Left cardiac atrium (tissue), 4 donors: ENCODE data around the gene STPG2. TPM values are rescaled to one million over a fixed set of nuclear protein-coding genes. Genes with fewer than 3 reads are reported as not detected.

Experiments used
- ATAC-seq, 2 donors: fragments of 200-7000 bp; cut with Tn5 transposase; one replicate each; pipeline ENCODE4 v1.9.1; 2020; ENCODE audit warnings: mild to moderate bottlenecking in 2 of 2, moderate library complexity in 2 of 2
- DNase-seq: peaks from one replicate; pipeline ENCODE4 v3.0.0-alpha.2; 2020
- intact Hi-C, 2 donors: fragments of 100-400 bp; cut with DNase I; formaldehyde crosslinking; loops; one replicate each; pipeline versions ENCODE4 v1.14.1 to v1.15.1; 2022 to 2023
- long read RNA-seq: library from polyadenylated mRNA; unstranded; transcript quantifications from one replicate; pipeline ENCODE4 v2.0.0, GENCODE V29; 2021
- total RNA-seq, 2 donors: library from RNA; stranded (reverse); fragmentation: NEBNext Ultra II Directional; extraction: Animal tissue kit (Norgen Biotek cat#: 25700); gene quantifications; one replicate each; pipeline ENCODE4 v1.2.1, GENCODE V29; 2021
- donor health status: DM: no; HTN: yes; CAD: no.
- donor health status: DM: no; HTN: yes; CAD: no; lungs with severe emphysema.
- donor health status: DM: yes; HTN: yes; CAD: no.
- donor health status: Dilated cardiomyopathy.

STPG2 gene
- total RNA-seq = under 1 TPM; 0.12 to 0.24 TPM
- long read RNA-seq = 0 reads

GRCh38 chr4:98143001-98143899 lies at the start of gene STPG2:
STPG2 (minus strand) TSS chr4:98143476.
- peak; percentile 93 for DNase-seq

GRCh38 chr4:98185279-98185678 lies 42.0 kb upstream of the STPG2 start:
- intact Hi-C loops = no loop called here
- DNase-seq = no peak
- no peak for ATAC-seq

More at GRCh38 chr4:98143001-98143899, at the start of gene STPG2:
- ATAC-seq = peak; percentile 100
- intact Hi-C loops = loop anchor here in 1 of 2 donors (5.0 kb wide), 1 partner anchor 119 kb away; the partner anchor contains the start of gene RAP1GDS1

- intact Hi-C loops = no loop called here
- no peak for DNase-seq
These were observed 38.5 kb upstream of the STPG2 start for GRCh38 chr4:98181809-98182208.

DNA sequence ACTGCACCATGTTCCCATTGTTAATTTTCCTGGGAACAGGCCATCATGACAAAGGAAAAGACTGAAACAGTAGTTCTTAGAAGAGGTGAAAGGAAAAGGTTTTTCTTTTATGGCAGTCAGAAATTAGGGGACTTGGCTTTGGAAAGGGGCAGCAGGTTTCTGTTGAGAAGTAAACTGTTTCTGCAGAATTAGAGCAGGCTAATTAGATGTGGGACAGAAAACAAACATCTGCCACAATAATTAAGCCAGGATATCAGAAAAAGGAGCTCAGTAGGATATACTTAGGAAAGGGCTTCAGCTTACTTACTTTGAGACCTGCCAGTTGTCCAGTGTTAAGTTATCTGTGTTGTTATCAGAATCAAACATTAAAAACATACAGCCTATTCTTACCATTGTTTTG lies 36.7 kb upstream of the STPG2 start:
- no peak for ATAC-seq
- no peak for DNase-seq
- intact Hi-C loops = no loop called here

More at GRCh38 chr4:98181809-98182208, 38.5 kb upstream of the STPG2 start:
- no peak for ATAC-seq

- intact Hi-C loops = no loop called here
- DNase-seq (no peak), ATAC-seq (no peak)
These were observed 33.3 kb upstream of the STPG2 start for GRCh38 chr4:98176531-98176930.

GRCh38 chr4:98170035-98170434 lies 26.8 kb upstream of the STPG2 start:
- DNase-seq = no peak
- intact Hi-C loops = no loop called here
- no peak for ATAC-seq

GRCh38 chr4:98166731-98167041 lies 23.4 kb upstream of the STPG2 start:
- DNase-seq = no peak
- intact Hi-C loops = no loop called here
- no peak for ATAC-seq

- DNase-seq = peak; percentile 32
- ATAC-seq = peak; percentile 91 to 97
- intact Hi-C loops = no loop called here
These were observed 22.9 kb upstream of the STPG2 start for GRCh38 chr4:98166025-98166730.

- intact Hi-C loops = no loop called here
- DNase-seq = no peak
- ATAC-seq = no peak
These were observed 19.4 kb upstream of the STPG2 start for GRCh38 chr4:98162696-98163095.

DNA sequence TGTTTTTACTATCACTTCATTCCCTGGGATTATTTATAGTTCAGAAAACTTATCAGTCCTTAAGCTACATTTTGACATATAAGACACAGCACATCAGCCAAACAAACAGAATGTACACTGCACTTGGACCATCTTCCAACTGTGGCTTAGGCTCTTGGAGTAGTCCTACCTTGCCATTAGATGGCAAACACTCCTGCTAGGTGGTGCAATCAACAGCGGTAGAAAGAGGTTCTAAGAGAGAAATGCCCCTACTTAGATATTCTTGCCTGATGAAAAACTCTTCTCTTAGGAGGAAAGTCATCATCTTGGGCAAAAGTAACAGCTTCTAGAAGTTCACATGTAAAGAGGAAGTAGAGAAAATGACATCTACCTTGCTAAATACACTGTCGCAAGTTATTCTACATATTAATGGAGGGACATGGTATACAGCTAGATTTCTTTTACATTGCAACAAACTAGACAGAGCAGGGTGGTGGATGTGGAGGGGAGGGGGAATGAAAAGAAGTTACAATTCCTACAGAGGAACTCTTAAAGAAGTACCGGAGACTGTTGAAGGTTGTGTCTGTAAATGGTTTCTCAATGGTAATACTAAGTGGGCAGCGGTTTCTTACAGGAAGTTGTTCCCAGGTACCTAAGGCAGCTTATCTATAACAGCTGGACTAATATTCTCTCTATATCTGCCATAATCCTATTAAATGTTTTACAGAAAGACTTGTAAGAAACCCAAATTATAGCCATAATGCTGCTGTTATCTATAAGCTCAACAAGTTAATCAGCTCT lies 8.1 kb upstream of the STPG2 start:
- ATAC-seq = no peak
- no peak for DNase-seq
- intact Hi-C loops = no loop called here

DNA sequence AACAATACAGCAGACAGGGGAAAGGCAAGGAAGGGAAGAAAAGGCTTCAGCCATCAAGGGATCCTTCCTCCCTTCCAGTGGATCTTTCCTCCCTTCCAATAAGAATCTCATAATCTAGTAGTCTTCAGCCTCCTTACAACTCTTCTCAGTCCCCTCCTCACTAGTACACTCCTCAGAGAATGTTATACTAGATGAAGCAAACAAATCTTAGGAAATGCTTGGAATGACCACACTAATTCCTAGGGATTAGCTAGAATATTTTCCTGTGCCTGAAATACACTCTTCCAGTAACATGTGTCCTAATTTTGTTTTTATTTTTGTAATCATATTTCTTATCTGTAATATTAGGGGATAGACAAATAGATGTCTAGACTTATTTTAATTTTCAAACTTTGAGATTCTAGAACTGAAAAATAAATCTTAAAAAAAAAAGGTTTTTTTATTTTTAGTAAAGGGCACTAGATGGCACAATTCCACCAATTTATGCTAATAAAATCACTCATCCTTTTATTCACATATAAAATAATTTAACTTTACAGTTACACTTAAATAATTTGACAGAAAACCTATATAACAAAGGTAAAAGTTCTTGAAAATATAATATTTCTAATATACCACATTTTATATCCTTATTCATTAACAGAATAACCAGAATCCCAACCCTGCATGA lies 7.0 kb upstream of the STPG2 start:
- intact Hi-C loops = no loop called here
- DNase-seq (no peak), ATAC-seq (no peak)

GRCh38 chr4:98148856-98149255 lies 5.6 kb upstream of the STPG2 start:
- intact Hi-C loops = no loop called here
- no peak for DNase-seq

GRCh38 chr4:98126141-98126540 lies 17.1 kb downstream of the STPG2 start:
- DNase-seq (no peak), ATAC-seq (no peak)
- intact Hi-C loops = no loop called here

More at GRCh38 chr4:98148856-98149255, 5.6 kb upstream of the STPG2 start:
- ATAC-seq = no peak

- intact Hi-C loops = no loop called here
- DNase-seq (no peak), ATAC-seq (no peak)
These were observed 17.7 kb downstream of the STPG2 start for GRCh38 chr4:98125585-98125984.

DNA sequence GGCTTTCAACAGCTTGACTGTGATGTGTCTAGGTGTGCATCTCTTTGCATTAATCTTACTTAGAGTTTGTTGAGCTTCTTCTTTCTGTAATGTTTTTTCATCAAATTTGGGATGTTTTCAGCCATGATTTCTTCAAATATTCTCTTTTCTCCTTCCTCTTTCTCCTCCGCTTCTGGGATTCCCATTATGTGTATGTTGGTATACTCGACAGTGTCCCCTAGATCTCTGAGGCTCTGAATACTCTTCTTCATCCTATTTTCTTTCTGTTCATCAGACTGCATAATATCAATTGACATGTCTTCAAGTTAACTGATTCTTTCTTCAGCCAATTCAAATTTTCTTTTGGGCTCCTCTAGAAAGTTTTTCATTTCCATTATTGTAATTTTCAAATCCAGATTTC lies 25.9 kb downstream of the STPG2 start:
- intact Hi-C loops = no loop called here
- DNase-seq (no peak), ATAC-seq (no peak)

DNA sequence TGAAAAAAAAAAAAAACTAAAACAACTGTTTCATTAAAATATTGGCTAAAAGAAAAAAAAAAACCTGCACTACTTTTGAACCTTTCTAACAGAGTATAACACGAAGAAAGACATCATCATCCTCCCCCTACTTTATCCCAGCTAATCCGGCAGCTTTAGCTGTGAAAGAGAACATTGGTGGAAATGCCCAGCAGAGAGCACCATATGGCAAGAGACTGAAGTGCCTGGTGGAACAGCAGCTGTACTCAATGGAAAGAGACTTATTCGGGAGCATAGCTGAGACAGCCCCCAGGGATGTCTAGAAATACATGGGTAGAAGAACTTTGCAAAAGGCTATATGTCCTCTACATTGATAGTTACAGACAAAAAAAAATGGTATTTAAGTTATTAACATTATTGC lies 30.3 kb downstream of the STPG2 start:
- peak in 1 of 2 donors; percentile 38 for ATAC-seq
- DNase-seq = no peak
- intact Hi-C loops = no loop called here

DNA sequence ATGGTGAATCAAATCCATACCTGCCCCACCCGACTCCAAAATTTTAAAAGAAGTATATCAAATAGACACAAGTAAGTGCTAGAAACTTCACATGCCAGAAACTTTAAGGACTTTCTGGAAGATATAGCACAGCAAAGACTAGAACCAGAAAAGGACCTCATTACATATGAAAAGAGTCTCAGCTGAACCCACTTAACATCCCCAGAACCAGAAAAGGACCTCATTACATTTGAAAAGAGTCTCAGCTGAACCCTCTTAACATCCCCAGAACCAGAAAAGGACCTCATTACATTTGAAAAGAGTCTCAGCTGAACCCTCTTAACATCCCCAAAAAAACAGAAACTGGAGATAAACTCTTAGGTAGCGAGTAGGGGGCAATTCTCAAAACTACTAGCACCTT lies 32.3 kb downstream of the STPG2 start:
- DNase-seq (no peak), ATAC-seq (no peak)
- intact Hi-C loops = no loop called here

DNA sequence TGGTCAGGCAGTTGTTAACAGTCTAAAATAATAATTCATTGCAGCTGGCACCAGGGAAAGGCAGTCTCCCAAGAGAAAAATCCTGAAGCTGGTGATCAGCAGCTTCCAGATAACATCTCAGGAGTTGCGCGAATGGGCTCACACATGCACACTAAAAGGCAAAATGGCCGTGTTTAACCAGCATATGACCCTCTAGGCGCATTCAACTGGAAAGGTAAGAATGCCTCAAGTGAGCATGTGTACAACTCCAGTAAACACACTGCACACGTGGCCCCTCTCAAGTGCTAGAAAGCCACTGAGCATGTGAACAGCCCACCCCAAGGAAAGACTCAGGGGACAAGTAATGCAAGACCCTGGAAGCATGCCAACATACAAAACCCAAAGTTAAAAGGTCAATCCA lies 33.1 kb downstream of the STPG2 start:
- intact Hi-C loops = no loop called here
- no peak for ATAC-seq
- no peak for DNase-seq

DNA sequence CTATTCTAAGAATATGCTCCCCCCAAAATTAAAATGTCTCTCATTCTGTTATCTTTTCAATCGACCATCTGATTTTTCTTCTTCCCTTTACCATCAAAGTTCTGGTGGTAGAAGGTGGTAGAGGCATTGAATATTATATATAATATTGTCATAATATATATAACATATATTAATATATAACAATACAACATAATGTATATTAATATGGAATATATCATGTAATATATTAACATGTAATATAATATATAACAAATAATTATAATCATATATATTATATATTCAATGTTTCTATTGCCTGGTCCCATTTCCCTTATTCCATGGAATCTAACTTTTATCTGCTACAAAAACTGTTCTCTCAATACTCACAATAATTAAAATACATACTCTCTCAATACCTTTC lies 40.6 kb downstream of the STPG2 start:
- intact Hi-C loops = no loop called here
- no peak for DNase-seq
- ATAC-seq = no peak
